H9 (cell line): Measurements from ENCODE around the gene DNAJB11. TPM values are rescaled to one million over a fixed set of nuclear protein-coding genes. Genes with fewer than 3 reads are reported as not detected.

ENCODE experiments used
- DNase-seq: peaks from one replicate; pipeline ENCODE4 v3.0.0-alpha.2; 2017
- H2AFZ ChIP-seq: one replicate; pipeline ENCODE4 v1.6.1; 2013; ENCODE audit warnings: mild to moderate bottlenecking, low read length, control low read depth, moderate library complexity
- H2AK5ac ChIP-seq: 2 replicates; pipeline ENCODE4 v1.6.1; 2013; ENCODE audit warnings: low read length, control low read depth, mixed read lengths; ENCODE audit not compliant: insufficient read length
- H2BK120ac ChIP-seq: one replicate; pipeline ENCODE4 v1.6.1; 2013; ENCODE audit warnings: low read depth, mild to moderate bottlenecking, low read length, control low read depth, inconsistent platforms; ENCODE audit not compliant: poor library complexity, severe bottlenecking
- H2BK12ac ChIP-seq: 2 replicates; pipeline ENCODE4 v1.6.1; 2013; ENCODE audit warnings: low read length, control low read depth, mixed read lengths, low read depth; ENCODE audit not compliant: insufficient read length
- H2BK15ac ChIP-seq: 2 replicates; pipeline ENCODE4 v1.6.1; 2013; ENCODE audit warnings: low read depth, low read length, control low read depth
- H2BK20ac ChIP-seq: one replicate; pipeline ENCODE4 v1.6.1; 2013; ENCODE audit warnings: low read depth, mild to moderate bottlenecking, low read length, control low read depth, inconsistent platforms; ENCODE audit not compliant: poor library complexity, severe bottlenecking
- H2BK5ac ChIP-seq: 2 replicates; pipeline ENCODE4 v1.6.1; 2013; ENCODE audit warnings: low read length, control low read depth, mixed read lengths; ENCODE audit not compliant: insufficient read length
- H3K14ac ChIP-seq: 2 replicates; pipeline ENCODE4 v1.6.1; 2013; ENCODE audit warnings: low read length, control low read depth; ENCODE audit not compliant: insufficient read depth
- H3K18ac ChIP-seq: 2 replicates; pipeline ENCODE4 v1.6.1; 2013; ENCODE audit warnings: low read depth, mild to moderate bottlenecking, mixed read lengths, low read length, control low read depth; ENCODE audit not compliant: insufficient read length
- H3K23ac ChIP-seq: 2 replicates; pipeline ENCODE4 v1.6.1; 2013; ENCODE audit warnings: low read length, control low read depth, mixed read lengths, low read depth; ENCODE audit not compliant: insufficient read length
- H3K23me2 ChIP-seq: 2 replicates; pipeline ENCODE4 v1.6.1; 2013; ENCODE audit warnings: low read depth, mild to moderate bottlenecking, mixed read lengths, low read length, control low read depth; ENCODE audit not compliant: insufficient read length, poor library complexity, severe bottlenecking
- H3K27ac ChIP-seq: 2 replicates; pipeline ENCODE4 v1.5.1; 2013; ENCODE audit warnings: low read length, control low read depth, mixed read lengths, low read depth; ENCODE audit not compliant: insufficient read length
- H3K27me3 ChIP-seq: 2 replicates; pipeline ENCODE4 v1.6.1; 2013; ENCODE audit warnings: low read length, control low read depth, inconsistent platforms; ENCODE audit not compliant: insufficient read depth
- H3K4ac ChIP-seq: 2 replicates; pipeline ENCODE4 v1.6.1; 2013; ENCODE audit warnings: low read depth, mild to moderate bottlenecking, control low read depth, inconsistent platforms, low read length, moderate library complexity
- H3K4me1 ChIP-seq: 2 replicates; pipeline ENCODE4 v1.6.1; 2013; ENCODE audit warnings: low read length, control low read depth, inconsistent platforms; ENCODE audit not compliant: insufficient read depth
- H3K4me2 ChIP-seq: 2 replicates; pipeline ENCODE4 v1.6.1; 2013; ENCODE audit warnings: low read length, control low read depth, mixed read lengths; ENCODE audit not compliant: insufficient read length, insufficient read depth
- H3K56ac ChIP-seq: 2 replicates; pipeline ENCODE4 v1.6.1; 2013; ENCODE audit warnings: low read depth, mild to moderate bottlenecking, mixed read lengths, low read length, control low read depth; ENCODE audit not compliant: insufficient read length
- H3K79me1 ChIP-seq: 2 replicates; pipeline ENCODE4 v1.6.1; 2013; ENCODE audit warnings: low read depth, mild to moderate bottlenecking, moderate library complexity, low read length, control low read depth, inconsistent platforms; ENCODE audit not compliant: insufficient read depth, poor library complexity, severe bottlenecking
- H3K79me2 ChIP-seq: 2 replicates; pipeline ENCODE4 v1.6.1; 2013; ENCODE audit warnings: low read length, control low read depth, inconsistent platforms; ENCODE audit not compliant: insufficient read depth
- H3K9ac ChIP-seq: 2 replicates; pipeline ENCODE4 v1.6.1; 2013; ENCODE audit warnings: low read length, control low read depth, mixed read lengths; ENCODE audit not compliant: insufficient read length; ENCODE audit errors: extremely low read depth
- H3K9me3 ChIP-seq: one replicate; pipeline ENCODE4 v1.6.1; 2013; ENCODE audit warnings: low read depth, low read length, inconsistent platforms; ENCODE audit not compliant: control insufficient read depth
- H3T11ph ChIP-seq: one replicate; pipeline ENCODE4 v1.6.1; 2013; ENCODE audit warnings: mild to moderate bottlenecking, low read length, control low read depth, inconsistent platforms
- H4K20me1 ChIP-seq: one replicate; pipeline ENCODE4 v1.6.1; 2013; ENCODE audit not compliant: control insufficient read depth, insufficient read length, insufficient read depth
- H4K5ac ChIP-seq: 2 replicates; pipeline ENCODE4 v1.6.1; 2013; ENCODE audit warnings: low read depth, mild to moderate bottlenecking, mixed read lengths, low read length, control low read depth; ENCODE audit not compliant: insufficient read length
- H4K8ac ChIP-seq: replicated peaks from 2 replicates; pipeline ENCODE4 v1.6.1; 2013; ENCODE audit warnings: low read length, control low read depth, mixed read lengths, low read depth; ENCODE audit not compliant: insufficient read length
- H4K91ac ChIP-seq: 2 replicates; pipeline ENCODE4 v1.6.1; 2013; ENCODE audit warnings: low read depth, mild to moderate bottlenecking, moderate library complexity, mixed read lengths, low read length, control low read depth; ENCODE audit not compliant: insufficient read length
- H3K27ac Mint-ChIP-seq, 3 experiments: 2 replicates in 2 of 3; 3 replicates in 1 of 3; pipeline ENCODE4 v1.8.0; 2020 to 2021; ENCODE audit warnings: mixed read lengths in 3 of 3, mild to moderate bottlenecking in 1 of 3, moderate library complexity in 1 of 3
- H3K27me3 Mint-ChIP-seq: 2 replicates; pipeline ENCODE4 v1.8.0; 2021; ENCODE audit warnings: low read depth, mild to moderate bottlenecking, moderate library complexity, mixed read lengths
- H3K36me3 Mint-ChIP-seq, 3 experiments: 2 replicates in 2 of 3; 3 replicates in 1 of 3; pipeline ENCODE4 v1.8.0; 2020 to 2021; ENCODE audit warnings: low read depth in 3 of 3, mixed read lengths in 3 of 3; ENCODE audit not compliant: insufficient read depth in 1 of 3
- H3K4me1 Mint-ChIP-seq, 2 experiments: 2 replicates each; pipeline ENCODE4 v1.8.0; 2020; ENCODE audit warnings: mixed read lengths in 2 of 2
- H3K4me3 Mint-ChIP-seq, 2 experiments: 2 replicates in 1 of 2; 3 replicates in 1 of 2; pipeline ENCODE4 v1.8.0; 2020 to 2021; ENCODE audit warnings: mild to moderate bottlenecking in 2 of 2, mixed read lengths in 2 of 2, moderate library complexity in 1 of 2
- H3K9me3 Mint-ChIP-seq, 2 experiments: 2 replicates in 1 of 2; 3 replicates in 1 of 2; pipeline ENCODE4 v1.8.0; 2020; ENCODE audit warnings: mild to moderate bottlenecking in 2 of 2, mixed read lengths in 2 of 2, moderate library complexity in 1 of 2
- WGBS: extraction: QIAGEN DNeasy Blood & Tissue Kit; methylation state at CpG from one replicate; pipeline ENCODE4 v1.1.7; 2013; ENCODE audit warnings: missing lambda C conversion rate, low lambda C conversion rate, mixed read lengths; ENCODE audit not compliant: insufficient read length; ENCODE audit errors: extremely low coverage; 5-methylcytosine and 5-hydroxymethylcytosine counted together
- total RNA-seq: library from RNA; stranded (reverse); gene quantifications from 2 replicates; pipeline ENCODE4 v1.2.1, GENCODE V29; 2021
- TF ChIP-seq, protein P1 (sequence below): fragments of 200-600 bp; sonication (generic); conservative IDR thresholded peaks from 3 replicates; pipeline ENCODE4 v1.8.0; 2021; ENCODE audit warnings: antibody characterized with exemption, mild to moderate bottlenecking

DNAJB11 gene
- total RNA-seq, 1 experiment from 2014 or later, result 61.2 TPM

DNA sequence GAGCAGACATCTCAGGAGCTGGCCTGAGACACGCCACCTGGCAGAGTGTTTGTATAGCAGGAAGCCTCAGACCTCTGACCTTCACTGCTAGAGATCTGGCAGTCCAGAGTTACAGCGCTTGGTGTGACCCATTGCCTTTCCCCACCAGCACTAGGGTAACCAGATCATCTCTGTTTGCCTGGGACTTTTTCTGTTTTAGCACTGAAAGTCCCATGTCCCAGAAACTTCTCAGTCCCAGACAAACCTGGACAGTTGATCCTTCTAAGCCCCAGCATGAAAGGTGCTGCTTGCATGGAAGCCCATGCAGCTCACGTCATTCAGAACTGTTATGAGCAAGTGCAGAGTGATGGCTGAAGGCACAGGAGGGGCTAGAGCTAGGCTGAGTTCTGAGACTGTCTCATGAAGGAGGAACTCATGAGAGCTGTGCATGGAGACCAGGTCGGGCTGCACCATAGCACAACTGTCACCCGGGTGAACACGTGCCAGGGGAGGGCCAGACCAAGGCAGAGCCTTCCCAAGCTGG, 24.1 kb downstream of the DNAJB11 start:
- no peak overlapping the region for H3K18ac ChIP-seq
- H2AFZ ChIP-seq, result no peak overlapping the region
- no peak overlapping the region for H3K23ac ChIP-seq
- H3T11ph ChIP-seq, result no peak overlapping the region
- H3K79me1 ChIP-seq, result no peaks in the 10 kb centered on the region
- H3K9me3 ChIP-seq, result no peaks in the 10 kb centered on the region
- TF ChIP-seq, protein P1, sequence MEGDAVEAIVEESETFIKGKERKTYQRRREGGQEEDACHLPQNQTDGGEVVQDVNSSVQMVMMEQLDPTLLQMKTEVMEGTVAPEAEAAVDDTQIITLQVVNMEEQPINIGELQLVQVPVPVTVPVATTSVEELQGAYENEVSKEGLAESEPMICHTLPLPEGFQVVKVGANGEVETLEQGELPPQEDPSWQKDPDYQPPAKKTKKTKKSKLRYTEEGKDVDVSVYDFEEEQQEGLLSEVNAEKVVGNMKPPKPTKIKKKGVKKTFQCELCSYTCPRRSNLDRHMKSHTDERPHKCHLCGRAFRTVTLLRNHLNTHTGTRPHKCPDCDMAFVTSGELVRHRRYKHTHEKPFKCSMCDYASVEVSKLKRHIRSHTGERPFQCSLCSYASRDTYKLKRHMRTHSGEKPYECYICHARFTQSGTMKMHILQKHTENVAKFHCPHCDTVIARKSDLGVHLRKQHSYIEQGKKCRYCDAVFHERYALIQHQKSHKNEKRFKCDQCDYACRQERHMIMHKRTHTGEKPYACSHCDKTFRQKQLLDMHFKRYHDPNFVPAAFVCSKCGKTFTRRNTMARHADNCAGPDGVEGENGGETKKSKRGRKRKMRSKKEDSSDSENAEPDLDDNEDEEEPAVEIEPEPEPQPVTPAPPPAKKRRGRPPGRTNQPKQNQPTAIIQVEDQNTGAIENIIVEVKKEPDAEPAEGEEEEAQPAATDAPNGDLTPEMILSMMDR, result no peak
- Mint-ChIP-seq H3K36me3 (no peaks in the 10 kb centered on the region), H3K9me3 (peaks cover 0 to 3% of the 10 kb centered on the region in 2 experiments; a peak in 1 of 5 replicates), H3K27ac (no peak overlapping the region), H3K4me1 (peaks cover 6% of the 10 kb centered on the region in 2 experiments), H3K27me3 (peaks cover 3% of the 10 kb centered on the region; the same call in 1 of the 2 replicates), H3K4me3 (no peak overlapping the region)
- H3K79me2 ChIP-seq, result no peaks in the 10 kb centered on the region
- H3K56ac ChIP-seq, result no peak overlapping the region
- no peak overlapping the region for H2BK5ac ChIP-seq
- no peak overlapping the region for H2BK120ac ChIP-seq
- H3K4ac ChIP-seq, result no peak overlapping the region
- no peak overlapping the region for H4K91ac ChIP-seq
- WGBS, result no CpG with 5 or more reads among the region's 6 CpGs
- no peak overlapping the region for H2BK15ac ChIP-seq
- no peak overlapping the region for H3K4me2 ChIP-seq
- H3K23me2 ChIP-seq, result no peaks in the 10 kb centered on the region
- H4K8ac ChIP-seq, result no peak overlapping the region
- H3K27me3 ChIP-seq, result no peaks in the 10 kb centered on the region
- H2BK20ac ChIP-seq, result no peak overlapping the region
- no peaks in the 10 kb centered on the region for H3K4me1 ChIP-seq
- H3K27ac ChIP-seq, result no peak overlapping the region
- H4K20me1 ChIP-seq, result no peaks in the 10 kb centered on the region
- no peak overlapping the region for H3K9ac ChIP-seq
- H4K5ac ChIP-seq, result no peak overlapping the region
- no peak for DNase-seq
- no peak overlapping the region for H3K14ac ChIP-seq
- H2BK12ac ChIP-seq, result no peak overlapping the region
- H2AK5ac ChIP-seq, result no peak overlapping the region
